Measurements from ENCODE around the gene MERTK. TPM values are rescaled to one million over a fixed set of nuclear protein-coding genes. Genes with fewer than 3 reads are reported as not detected.

Gene MERTK
- total RNA-seq, 1 donor from 2014 or later, result 27.1 TPM

- Mint-ChIP-seq H3K4me3 (peak overlapping the region; percentile 89), H3K27ac (peak overlapping the region; percentile 94), H3K36me3 (peaks cover 14% of the 10 kb centered on the region), H3K4me1 (peaks cover 38% of the 10 kb centered on the region), H3K27me3 (ENCODE audit: low read depth) (no peaks in the 10 kb centered on the region), H3K9me3 (no peaks in the 10 kb centered on the region)
- TF ChIP-seq CTCF (IDR thresholded peaks at IDR 0.05; ENCODE audit: unreplicated experiment), result no peak
- peak in 1 of 2 experiments; percentile 47 for DNase-seq (ENCODE audit: low spot score in 2 of 2, unreplicated experiment in 2 of 2)
Observed at GRCh38 chr2:112055730-112056625, 157.6 kb downstream of the MERTK start.

- no peak for DNase-seq (ENCODE audit: low spot score in 2 of 2, unreplicated experiment in 2 of 2)
- H3K27me3 Mint-ChIP-seq (ENCODE audit: low read depth), result no peaks in the 10 kb centered on the region
- peak overlapping the region; percentile 94 for H3K27ac Mint-ChIP-seq
Observed at GRCh38 chr2:112056626-112056987, 158.2 kb downstream of the MERTK start.

GRCh38 chr2:112059671-112060070, 161.3 kb downstream of the MERTK start:
- H3K27me3 Mint-ChIP-seq (ENCODE audit: low read depth), result no peaks in the 10 kb centered on the region
- peak overlapping the region; percentile 26 for H3K27ac Mint-ChIP-seq
- DNase-seq (ENCODE audit: low spot score in 2 of 2, unreplicated experiment in 2 of 2), result no peak
- no peak for TF ChIP-seq CTCF (IDR thresholded peaks at IDR 0.05; ENCODE audit: unreplicated experiment)
- peaks cover 45% of the 10 kb centered on the region for H3K36me3 Mint-ChIP-seq
- peaks cover 39% of the 10 kb centered on the region for H3K4me1 Mint-ChIP-seq
- H3K4me3 Mint-ChIP-seq, result no peak overlapping the region
- H3K9me3 Mint-ChIP-seq, result no peaks in the 10 kb centered on the region

More at GRCh38 chr2:112056626-112056987, 158.2 kb downstream of the MERTK start:
- Mint-ChIP-seq H3K4me1 (peaks cover 44% of the 10 kb centered on the region), H3K36me3 (peaks cover 20% of the 10 kb centered on the region), H3K9me3 (no peaks in the 10 kb centered on the region), H3K4me3 (peak overlapping the region; percentile 89)
- TF ChIP-seq CTCF (IDR thresholded peaks at IDR 0.05; ENCODE audit: unreplicated experiment), result no peak

- Mint-ChIP-seq H3K27me3 (ENCODE audit: low read depth) (no peaks in the 10 kb centered on the region), H3K36me3 (peaks cover 49% of the 10 kb centered on the region), H3K27ac (peak overlapping the region; percentile 86), H3K9me3 (no peaks in the 10 kb centered on the region), H3K4me3 (no peak overlapping the region), H3K4me1 (peaks cover 35% of the 10 kb centered on the region)
- DNase-seq (ENCODE audit: low spot score in 2 of 2, unreplicated experiment in 2 of 2), result no peak
- TF ChIP-seq CTCF (IDR thresholded peaks at IDR 0.05; ENCODE audit: unreplicated experiment), result no peak
Observed at GRCh38 chr2:112061299-112061698, 162.9 kb downstream of the MERTK start.

GRCh38 chr2:112061840-112062239, 163.4 kb downstream of the MERTK start:
- no peaks in the 10 kb centered on the region for H3K9me3 Mint-ChIP-seq
- H3K27ac Mint-ChIP-seq, result no peak overlapping the region
- H3K4me3 Mint-ChIP-seq, result no peak overlapping the region
- peaks cover 31% of the 10 kb centered on the region for H3K4me1 Mint-ChIP-seq
- DNase-seq (ENCODE audit: low spot score in 2 of 2, unreplicated experiment in 2 of 2), result no peak
- H3K36me3 Mint-ChIP-seq, result peaks cover 49% of the 10 kb centered on the region
- no peak for TF ChIP-seq CTCF (IDR thresholded peaks at IDR 0.05; ENCODE audit: unreplicated experiment)
- no peaks in the 10 kb centered on the region for H3K27me3 Mint-ChIP-seq (ENCODE audit: low read depth)
